GM19452 (cell line): ENCODE results near the gene FAM156B.
"Not testable (repeated sequence)": the region's sequence is repeated elsewhere in the genome, so short reads cannot be mapped to it uniquely, and the experiment has no call there.

Source experiments
- ATAC-seq: cut with Tn5 transposase; IDR thresholded peaks from one replicate; pipeline ENCODE4 v1.9.1; 2021; ENCODE audit not compliant: unreplicated experiment

FAM156B gene

GRCh38 chrX:52896855-52897709 is at the start of gene FAM156B:
FAM156B (plus strand) TSS chrX:52897330; CDS start chrX:52907226, 9,896 bp downstream.
- peak; percentile 89 for ATAC-seq

GRCh38 chrX:52852110-52852860 is 44.8 kb upstream of the FAM156B start:
- no peak for ATAC-seq

- ATAC-seq, result not testable (repeated sequence)
These were observed 40.1 kb upstream of the FAM156B start for GRCh38 chrX:52856991-52857525.

- ATAC-seq, result no peak
These were observed 31.7 kb upstream of the FAM156B start for GRCh38 chrX:52865343-52865998.

- no peak for ATAC-seq
These were observed 29.4 kb upstream of the FAM156B start, which contains the start of gene XAGE3 for GRCh38 chrX:52867610-52868348. XAGE3 (minus strand) TSS chrX:52868083; CDS start chrX:52867133, 950 bp downstream.

- ATAC-seq, result no peak
These were observed 27.1 kb upstream of the FAM156B start for GRCh38 chrX:52870046-52870445.

GRCh38 chrX:52873825-52874224 is 23.3 kb upstream of the FAM156B start:
- ATAC-seq, result not testable (repeated sequence)

- no peak for ATAC-seq
These were observed 22.5 kb upstream of the FAM156B start for GRCh38 chrX:52874661-52875060.

GRCh38 chrX:52875436-52875835 is 21.7 kb upstream of the FAM156B start:
- ATAC-seq, result not testable (repeated sequence)

GRCh38 chrX:52876386-52876785 is 20.7 kb upstream of the FAM156B start:
- not testable (repeated sequence) for ATAC-seq

- not testable (repeated sequence) for ATAC-seq
These were observed 9.7 kb upstream of the FAM156B start for GRCh38 chrX:52887459-52887858.

GRCh38 chrX:52888090-52888489 is 9.0 kb upstream of the FAM156B start:
- not testable (repeated sequence) for ATAC-seq

GRCh38 chrX:52896438-52896837 is 692 bp upstream of the FAM156B start:
- peak; percentile 28 for ATAC-seq

- ATAC-seq, result not testable (repeated sequence)
These were observed 8.4 kb downstream of the FAM156B start for GRCh38 chrX:52905531-52905930.

GRCh38 chrX:52906072-52906471 is 8.9 kb downstream of the FAM156B start:
- ATAC-seq, result not testable (repeated sequence)

GRCh38 chrX:52907137-52907536 is 10.0 kb downstream of the FAM156B start:
- ATAC-seq, result not testable (repeated sequence)

GRCh38 chrX:52907900-52908299 is 10.8 kb downstream of the FAM156B start:
- ATAC-seq, result not testable (repeated sequence)

GRCh38 chrX:52909313-52909969 is 12.3 kb downstream of the FAM156B start:
- ATAC-seq, result not testable (repeated sequence)

GRCh38 chrX:52913681-52914080 is 16.6 kb downstream of the FAM156B start:
- not testable (repeated sequence) for ATAC-seq

GRCh38 chrX:52914704-52915103 is 17.6 kb downstream of the FAM156B start:
- ATAC-seq, result not testable (repeated sequence)
